Karpas-422 (cell line): Measurements from ENCODE around the gene CD3E. TPM values are rescaled to one million over a fixed set of nuclear protein-coding genes. Genes with fewer than 3 reads are reported as not detected.

Experiments
- DNase-seq: peaks from one replicate; pipeline ENCODE4 v3.0.0-alpha.2; 2015
- H2AFZ ChIP-seq: fragments of 200-600 bp; sonication (generic); 2 replicates; pipeline ENCODE4 v1.6.1; 2014; ENCODE audit warnings: antibody characterized with exemption, low read length, mixed read lengths
- H3K27ac ChIP-seq: fragments of 200-600 bp; sonication (generic); 2 replicates; pipeline ENCODE4 v1.5.1; 2014; ENCODE audit warnings: mild to moderate bottlenecking, low read length, moderate library complexity
- H3K27me3 ChIP-seq: fragments of 200-600 bp; sonication (generic); 2 replicates; pipeline ENCODE4 v1.6.1; 2014; ENCODE audit warnings: low read length, mixed read lengths
- H3K36me3 ChIP-seq: fragments of 200-600 bp; sonication (generic); 2 replicates; pipeline ENCODE4 v1.6.1; 2014; ENCODE audit warnings: low read length, mixed read lengths; ENCODE audit not compliant: insufficient read depth
- H3K4me1 ChIP-seq: fragments of 200-600 bp; sonication (generic); 2 replicates; pipeline ENCODE4 v1.6.1; 2014; ENCODE audit warnings: mild to moderate bottlenecking, low read length, mixed read lengths
- H3K4me2 ChIP-seq: fragments of 200-600 bp; sonication (generic); 2 replicates; pipeline ENCODE4 v1.6.1; 2014; ENCODE audit warnings: low read length, low read depth, mild to moderate bottlenecking; ENCODE audit not compliant: poor library complexity, severe bottlenecking
- H3K4me3 ChIP-seq: fragments of 200-600 bp; sonication (generic); 2 replicates; pipeline ENCODE4 v1.5.1; 2014; ENCODE audit warnings: mild to moderate bottlenecking, antibody characterized with exemption, low read length, mixed read lengths
- H3K79me2 ChIP-seq: fragments of 200-600 bp; sonication (generic); 2 replicates; pipeline ENCODE4 v1.6.1; 2014; ENCODE audit warnings: mild to moderate bottlenecking, low read length, mixed read lengths
- H3K9ac ChIP-seq: fragments of 200-600 bp; sonication (generic); 2 replicates; pipeline ENCODE4 v1.6.0; 2014; ENCODE audit warnings: low read length
- H3K9me2 ChIP-seq: fragments of 200-600 bp; sonication (generic), shearing (Covaris generic); replicated peaks from 2 replicates; pipeline ENCODE4 v1.6.0; 2014; ENCODE audit warnings: mild to moderate bottlenecking, low read length, moderate library complexity; ENCODE audit not compliant: insufficient read depth
- H3K9me3 ChIP-seq: fragments of 300-700, 200-600 bp; sonication (generic); 2 replicates; pipeline ENCODE4 v1.6.1; 2014; ENCODE audit warnings: low read length, mixed read lengths
- H4K20me1 ChIP-seq: fragments of 200-600 bp; sonication (generic); 2 replicates; pipeline ENCODE4 v1.6.1; 2014; ENCODE audit warnings: mild to moderate bottlenecking, antibody characterized with exemption, low read length, low read depth; ENCODE audit not compliant: insufficient read depth
- total RNA-seq: library from RNA; depleted of rRNA; stranded (reverse); fragments of >200 nt; shearing (Covaris generic); gene quantifications from 2 replicates; pipeline ENCODE4 v1.2.3, GENCODE V29; 2014; ENCODE audit warnings: low replicate concordance

Gene CD3E
- total RNA-seq, 1 experiment from 2014 or later, result 1.3 TPM

DNA sequence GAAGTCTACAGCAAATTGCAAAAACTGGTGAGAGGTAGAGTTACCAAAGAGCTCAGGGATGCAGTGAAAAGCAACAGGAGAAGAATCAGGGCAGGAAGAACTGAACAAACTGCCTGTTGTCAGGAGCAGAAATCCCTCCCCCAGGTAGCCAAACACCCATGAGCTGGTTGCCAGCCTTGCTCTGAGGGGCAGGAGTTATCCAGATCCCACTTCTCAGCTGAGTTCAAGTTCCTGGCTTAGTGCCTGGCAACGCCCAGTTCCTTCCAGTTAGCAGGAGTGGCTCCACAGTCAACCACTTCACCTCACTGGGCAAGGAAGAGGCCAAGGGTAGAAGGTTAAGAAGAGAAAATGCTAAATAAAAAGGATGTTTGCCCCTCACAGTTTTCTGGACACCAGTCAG, 38.6 kb upstream of the CD3E start:
- no peaks in the 10 kb centered on the region for H3K36me3 ChIP-seq
- H3K27ac ChIP-seq, result no peak overlapping the region
- no peaks in the 10 kb centered on the region for H3K27me3 ChIP-seq
- no peaks in the 10 kb centered on the region for H4K20me1 ChIP-seq
- H3K4me3 ChIP-seq, result no peak overlapping the region
- no peak for DNase-seq
- no peak overlapping the region for H3K4me2 ChIP-seq
- H2AFZ ChIP-seq, result no peak overlapping the region; the same call in 1 of the 2 replicates
- H3K9me3 ChIP-seq, result no peaks in the 10 kb centered on the region
- no peaks in the 10 kb centered on the region for H3K9me2 ChIP-seq
- no peak overlapping the region for H3K9ac ChIP-seq
- H3K79me2 ChIP-seq, result no peaks in the 10 kb centered on the region
- peaks cover 14% of the 10 kb centered on the region for H3K4me1 ChIP-seq

DNA sequence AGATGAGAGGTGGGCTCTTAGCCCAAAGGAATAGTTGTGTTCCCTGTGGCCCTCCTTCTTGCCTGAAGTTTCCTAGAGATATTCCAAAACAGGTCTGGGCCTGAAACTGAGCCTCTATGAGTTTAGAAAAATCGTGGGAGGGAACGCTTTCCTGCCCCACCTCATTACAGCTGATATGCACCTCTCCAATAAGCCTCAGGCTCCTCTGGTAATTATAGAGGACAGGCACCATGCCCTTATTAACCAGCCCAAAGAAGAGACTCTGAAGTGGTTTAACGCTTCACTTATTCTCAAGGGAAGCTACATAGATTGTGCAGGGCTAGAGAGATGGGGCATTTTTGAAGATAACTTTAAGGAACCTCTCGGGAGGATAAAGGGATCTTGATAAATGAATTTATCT, 37.0 kb upstream of the CD3E start:
- Histone ChIP-seq H2AFZ (no peak overlapping the region), H3K9me3 (no peaks in the 10 kb centered on the region), H3K4me3 (no peak overlapping the region), H4K20me1 (no peaks in the 10 kb centered on the region), H3K4me2 (no peak overlapping the region), H3K4me1 (peaks cover 14% of the 10 kb centered on the region), H3K9ac (no peak overlapping the region), H3K36me3 (no peaks in the 10 kb centered on the region), H3K9me2 (no peaks in the 10 kb centered on the region), H3K27me3 (no peaks in the 10 kb centered on the region), H3K27ac (no peak overlapping the region), H3K79me2 (no peaks in the 10 kb centered on the region)
- DNase-seq, result no peak

DNA sequence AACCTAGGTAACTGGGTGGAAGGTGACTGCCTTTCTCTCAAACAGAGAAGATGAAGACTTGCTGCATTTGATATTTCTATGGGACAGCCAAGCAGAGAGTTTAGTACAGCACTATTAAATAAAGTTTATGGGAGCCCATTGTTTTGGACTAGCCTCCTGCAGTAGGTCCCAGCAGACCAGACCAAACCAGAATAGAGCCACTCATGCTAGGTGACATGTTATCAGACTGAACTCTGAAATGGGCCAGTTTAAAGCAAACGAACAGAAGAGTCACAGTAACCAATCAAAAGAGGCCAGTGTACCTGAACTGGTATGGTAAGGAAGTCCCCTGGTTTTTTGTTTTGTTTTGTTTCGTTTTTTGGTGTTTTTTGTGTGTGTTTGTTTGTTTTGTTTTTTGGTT, 32.5 kb upstream of the CD3E start:
- H3K9ac ChIP-seq, result no peak overlapping the region
- no peaks in the 10 kb centered on the region for H4K20me1 ChIP-seq
- H3K4me1 ChIP-seq, result peaks cover 5% of the 10 kb centered on the region; the same call in 1 of the 2 replicates
- H3K27me3 ChIP-seq, result no peaks in the 10 kb centered on the region
- no peak overlapping the region for H3K4me2 ChIP-seq
- no peaks in the 10 kb centered on the region for H3K36me3 ChIP-seq
- H3K27ac ChIP-seq, result no peak overlapping the region
- H3K9me3 ChIP-seq, result no peaks in the 10 kb centered on the region
- DNase-seq, result no peak
- H2AFZ ChIP-seq, result no peak overlapping the region
- no peaks in the 10 kb centered on the region for H3K9me2 ChIP-seq
- H3K4me3 ChIP-seq, result no peak overlapping the region
- no peaks in the 10 kb centered on the region for H3K79me2 ChIP-seq

DNA sequence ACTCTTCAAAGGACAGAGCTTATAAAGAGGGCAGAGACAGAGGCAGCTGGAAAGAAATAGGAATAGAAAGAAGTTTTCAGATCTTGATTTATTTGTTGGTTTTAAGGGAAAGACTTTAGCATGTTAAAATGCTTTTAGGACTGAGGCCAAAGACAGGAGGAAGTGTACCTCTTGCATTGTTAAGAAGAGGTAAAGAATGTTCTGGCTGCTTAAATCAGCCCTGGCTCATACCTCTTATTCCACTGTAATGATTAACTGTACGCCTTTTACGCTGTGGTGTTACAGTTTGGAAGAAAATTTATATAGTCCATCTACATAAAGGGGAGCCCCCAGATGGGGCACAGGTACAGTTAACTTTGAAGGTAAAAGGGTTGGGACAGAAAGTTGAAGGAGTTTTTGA, 30.3 kb upstream of the CD3E start:
- no peak overlapping the region for H3K9ac ChIP-seq
- no peaks in the 10 kb centered on the region for H3K4me1 ChIP-seq
- no peaks in the 10 kb centered on the region for H3K27me3 ChIP-seq
- no peak overlapping the region for H3K4me3 ChIP-seq
- H4K20me1 ChIP-seq, result no peaks in the 10 kb centered on the region
- no peaks in the 10 kb centered on the region for H3K79me2 ChIP-seq
- no peaks in the 10 kb centered on the region for H3K9me2 ChIP-seq
- H2AFZ ChIP-seq, result no peak overlapping the region
- no peak overlapping the region for H3K27ac ChIP-seq
- DNase-seq, result no peak
- no peaks in the 10 kb centered on the region for H3K9me3 ChIP-seq
- H3K4me2 ChIP-seq, result no peak overlapping the region
- no peaks in the 10 kb centered on the region for H3K36me3 ChIP-seq

DNA sequence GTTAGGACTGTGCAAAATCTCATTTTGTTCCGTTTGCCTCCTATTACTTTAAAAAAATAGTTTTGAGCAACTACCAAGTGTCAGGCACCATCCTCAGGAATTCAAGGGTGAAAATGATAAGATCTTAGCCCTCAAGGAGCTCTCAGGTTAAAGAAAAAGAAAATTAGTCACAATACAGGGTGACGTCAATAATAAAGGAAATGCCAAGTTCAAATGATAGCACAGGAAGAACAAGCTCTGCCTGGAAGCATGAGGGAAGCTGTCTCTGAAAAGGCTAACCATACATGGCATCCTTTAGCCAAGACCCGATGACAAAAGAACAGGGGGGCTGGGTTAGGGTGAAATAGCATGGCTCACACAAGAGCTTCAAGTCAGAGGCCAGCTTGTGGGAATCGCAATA, 29.4 kb upstream of the CD3E start:
- no peaks in the 10 kb centered on the region for H3K36me3 ChIP-seq
- no peaks in the 10 kb centered on the region for H3K9me2 ChIP-seq
- H3K4me3 ChIP-seq, result no peak overlapping the region
- H2AFZ ChIP-seq, result no peak overlapping the region
- H3K9ac ChIP-seq, result no peak overlapping the region
- DNase-seq, result no peak
- H4K20me1 ChIP-seq, result no peaks in the 10 kb centered on the region
- no peaks in the 10 kb centered on the region for H3K79me2 ChIP-seq
- no peak overlapping the region for H3K4me2 ChIP-seq
- no peak overlapping the region for H3K27ac ChIP-seq
- no peaks in the 10 kb centered on the region for H3K27me3 ChIP-seq
- no peaks in the 10 kb centered on the region for H3K9me3 ChIP-seq
- no peaks in the 10 kb centered on the region for H3K4me1 ChIP-seq

DNA sequence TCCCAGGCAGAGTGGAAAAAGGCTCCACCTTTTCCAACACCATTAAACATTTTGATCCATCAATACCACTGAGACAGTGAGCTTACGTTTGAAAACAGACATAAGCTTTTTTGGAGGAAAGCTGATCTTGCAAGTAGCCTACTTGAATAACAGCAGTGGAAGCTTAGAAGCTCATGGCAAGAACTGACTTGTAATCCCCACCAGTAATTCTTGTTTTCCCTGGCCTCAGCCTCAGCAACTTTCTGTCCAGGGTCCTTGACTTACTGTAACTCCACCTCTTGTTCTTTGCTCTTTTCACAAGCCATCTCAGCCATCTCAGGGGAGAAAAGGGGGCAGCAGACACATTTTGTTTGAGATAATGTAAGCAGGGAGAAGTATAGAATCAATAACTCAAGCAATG, 28.1 kb upstream of the CD3E start:
- Histone ChIP-seq H3K4me2 (no peak overlapping the region), H2AFZ (no peak overlapping the region), H3K79me2 (no peaks in the 10 kb centered on the region), H3K27me3 (no peaks in the 10 kb centered on the region), H3K9me2 (no peaks in the 10 kb centered on the region), H4K20me1 (no peaks in the 10 kb centered on the region), H3K9me3 (no peaks in the 10 kb centered on the region), H3K4me1 (no peaks in the 10 kb centered on the region), H3K27ac (no peak overlapping the region), H3K36me3 (no peaks in the 10 kb centered on the region), H3K4me3 (no peak overlapping the region), H3K9ac (no peak overlapping the region)
- no peak for DNase-seq

DNA sequence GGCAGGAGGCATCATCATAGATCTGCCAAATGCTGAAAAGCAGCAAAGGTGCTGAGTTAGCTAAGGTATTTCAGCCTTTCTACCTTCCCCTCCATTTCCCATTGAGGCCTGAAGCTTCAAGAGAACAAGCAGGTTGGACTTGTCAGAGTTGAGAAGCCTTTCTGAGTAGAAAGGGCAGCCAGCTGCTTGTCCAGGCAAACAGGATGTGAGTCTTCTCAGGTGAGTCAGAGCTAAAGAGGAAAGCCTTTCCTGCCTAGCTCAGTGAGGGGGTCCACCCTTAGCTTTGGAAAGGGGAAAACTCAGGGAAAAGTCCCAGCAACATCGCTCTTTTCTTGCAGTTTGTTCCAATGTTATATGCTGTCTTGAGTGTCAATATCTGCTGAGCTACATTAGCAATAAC, 27.2 kb upstream of the CD3E start:
- Histone ChIP-seq H3K9me2 (no peaks in the 10 kb centered on the region), H3K79me2 (no peaks in the 10 kb centered on the region), H3K4me1 (no peaks in the 10 kb centered on the region), H3K27ac (no peak overlapping the region), H3K9ac (no peak overlapping the region), H3K4me3 (no peak overlapping the region), H3K9me3 (no peaks in the 10 kb centered on the region), H3K27me3 (no peaks in the 10 kb centered on the region), H2AFZ (no peak overlapping the region), H3K36me3 (no peaks in the 10 kb centered on the region), H3K4me2 (no peak overlapping the region), H4K20me1 (no peaks in the 10 kb centered on the region)
- no peak for DNase-seq

DNA sequence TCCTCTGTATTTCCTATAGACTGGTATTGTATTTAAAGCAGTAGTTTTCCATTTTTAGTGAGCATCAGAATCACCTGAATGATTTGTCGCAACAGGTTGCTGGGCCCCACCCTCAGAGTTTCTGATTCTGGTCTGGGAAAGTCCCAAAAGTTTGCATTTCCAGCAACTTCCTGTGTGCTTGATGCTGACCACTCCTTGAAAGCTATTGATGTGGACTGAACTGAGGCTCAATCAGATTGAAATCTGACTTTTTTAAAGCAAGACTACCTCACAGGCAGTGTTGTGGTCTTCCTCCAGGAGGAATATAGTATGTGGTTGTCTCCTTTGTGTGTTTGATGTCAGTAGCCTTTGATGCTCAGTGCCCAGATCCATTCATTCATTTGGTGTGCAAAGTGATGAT, 23.2 kb upstream of the CD3E start:
- H3K79me2 ChIP-seq, result no peaks in the 10 kb centered on the region
- no peak overlapping the region for H2AFZ ChIP-seq
- no peak for DNase-seq
- H3K27ac ChIP-seq, result no peak overlapping the region
- no peaks in the 10 kb centered on the region for H3K9me2 ChIP-seq
- H3K27me3 ChIP-seq, result no peaks in the 10 kb centered on the region
- no peak overlapping the region for H3K4me2 ChIP-seq
- no peak overlapping the region for H3K4me3 ChIP-seq
- no peaks in the 10 kb centered on the region for H4K20me1 ChIP-seq
- no peaks in the 10 kb centered on the region for H3K36me3 ChIP-seq
- H3K9me3 ChIP-seq, result no peaks in the 10 kb centered on the region
- no peaks in the 10 kb centered on the region for H3K4me1 ChIP-seq
- H3K9ac ChIP-seq, result no peak overlapping the region

DNA sequence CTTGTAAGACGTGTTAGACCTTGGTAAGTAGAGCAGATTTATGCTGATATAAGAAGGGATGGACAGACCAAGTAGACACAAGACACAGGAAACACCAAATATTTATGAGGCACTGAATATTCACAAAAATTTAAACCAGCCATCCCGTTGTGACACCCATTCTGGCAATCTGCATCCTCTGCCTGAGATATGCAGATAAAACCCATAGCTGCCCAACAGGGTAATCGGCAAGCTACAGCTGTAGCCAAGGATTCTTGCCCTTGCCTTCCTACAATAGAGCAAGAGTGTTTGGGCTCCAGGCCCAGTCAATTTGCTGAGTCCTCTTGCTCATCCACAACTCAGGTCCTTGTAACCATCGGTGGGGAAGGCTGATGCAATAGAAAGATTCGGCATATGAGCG, 21.9 kb upstream of the CD3E start:
- Histone ChIP-seq H3K79me2 (no peaks in the 10 kb centered on the region), H3K4me1 (peaks cover 3% of the 10 kb centered on the region; the same call in 1 of the 2 replicates), H3K27me3 (no peaks in the 10 kb centered on the region), H3K9me2 (no peaks in the 10 kb centered on the region), H3K4me3 (no peak overlapping the region), H2AFZ (no peak overlapping the region), H3K36me3 (no peaks in the 10 kb centered on the region), H4K20me1 (no peaks in the 10 kb centered on the region), H3K9ac (no peak overlapping the region), H3K27ac (no peak overlapping the region), H3K9me3 (no peaks in the 10 kb centered on the region), H3K4me2 (no peak overlapping the region)
- no peak for DNase-seq
